GM18868 (cell line): Measurements from ENCODE around the gene ANXA8L1.
"Not testable (repeated sequence)": the region's sequence is repeated elsewhere in the genome, so short reads cannot be mapped to it uniquely, and the experiment has no call there.

Experiments used
- ATAC-seq: cut with Tn5 transposase; IDR thresholded peaks from one replicate; pipeline ENCODE4 v1.9.1; 2021; ENCODE audit warnings: mild to moderate bottlenecking, moderate library complexity; ENCODE audit not compliant: unreplicated experiment

ANXA8L1 gene

DNA sequence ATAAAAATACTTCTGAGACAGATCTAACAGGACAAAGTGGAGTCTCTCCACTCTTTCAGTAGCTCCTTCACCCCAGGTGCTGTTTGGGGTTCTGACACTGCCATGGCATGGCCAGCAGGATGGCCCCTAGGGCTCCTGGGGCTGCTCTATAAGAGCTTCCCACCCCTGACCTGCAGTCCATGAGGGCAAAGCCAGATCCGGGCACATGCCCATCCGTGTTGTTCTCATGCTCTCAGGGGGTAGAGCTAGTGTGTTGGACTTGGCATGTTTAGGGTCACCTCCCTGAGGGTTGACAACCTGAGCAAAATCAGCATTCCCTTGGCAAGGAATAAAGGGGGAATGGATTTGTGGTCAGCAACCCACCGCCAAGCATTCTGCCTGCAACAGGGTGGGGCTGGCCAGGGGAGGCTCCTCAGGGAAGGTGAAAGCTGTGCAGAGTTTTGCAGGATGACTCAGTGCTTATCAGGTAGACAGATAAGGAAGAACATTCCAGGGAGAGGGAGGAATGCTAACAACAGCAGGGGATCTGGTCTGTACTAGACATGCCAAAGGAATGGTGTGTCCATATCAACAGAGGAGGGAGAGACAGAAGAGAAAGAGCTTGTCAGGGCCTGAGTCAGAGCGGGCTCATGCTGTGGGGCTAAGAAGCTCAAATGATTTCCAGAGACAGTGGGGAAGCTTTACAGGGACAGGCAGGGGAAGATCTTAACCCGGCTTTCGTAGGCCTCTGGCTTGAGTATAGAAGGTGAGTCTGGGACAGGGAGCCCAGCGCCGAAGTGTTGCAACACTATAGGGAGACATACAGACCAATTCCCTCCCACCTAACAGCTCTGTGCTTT, 21.1 kb downstream of the ANXA8L1 start:
- ATAC-seq = not testable (repeated sequence)

DNA sequence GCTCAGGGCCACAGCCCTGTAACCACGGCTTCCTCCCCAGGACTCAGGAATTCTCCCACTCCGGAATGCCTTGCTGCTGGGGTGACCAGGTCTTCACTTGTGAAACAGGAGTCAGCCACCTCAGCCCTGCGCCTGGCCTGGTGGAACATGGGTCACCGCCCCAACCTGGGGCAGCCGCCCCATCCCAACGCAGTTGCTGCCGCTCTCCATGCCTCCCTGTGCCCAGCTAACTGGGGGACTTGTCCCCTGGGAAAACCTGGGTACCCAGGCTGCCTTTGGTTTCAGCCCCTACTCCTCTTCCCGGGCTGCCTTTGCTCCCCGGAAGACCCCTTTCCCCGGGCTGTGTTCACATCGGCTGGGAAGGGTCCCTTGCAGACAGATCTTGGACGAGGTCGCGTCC, 22.2 kb downstream of the ANXA8L1 start:
- not testable (repeated sequence) for ATAC-seq

DNA sequence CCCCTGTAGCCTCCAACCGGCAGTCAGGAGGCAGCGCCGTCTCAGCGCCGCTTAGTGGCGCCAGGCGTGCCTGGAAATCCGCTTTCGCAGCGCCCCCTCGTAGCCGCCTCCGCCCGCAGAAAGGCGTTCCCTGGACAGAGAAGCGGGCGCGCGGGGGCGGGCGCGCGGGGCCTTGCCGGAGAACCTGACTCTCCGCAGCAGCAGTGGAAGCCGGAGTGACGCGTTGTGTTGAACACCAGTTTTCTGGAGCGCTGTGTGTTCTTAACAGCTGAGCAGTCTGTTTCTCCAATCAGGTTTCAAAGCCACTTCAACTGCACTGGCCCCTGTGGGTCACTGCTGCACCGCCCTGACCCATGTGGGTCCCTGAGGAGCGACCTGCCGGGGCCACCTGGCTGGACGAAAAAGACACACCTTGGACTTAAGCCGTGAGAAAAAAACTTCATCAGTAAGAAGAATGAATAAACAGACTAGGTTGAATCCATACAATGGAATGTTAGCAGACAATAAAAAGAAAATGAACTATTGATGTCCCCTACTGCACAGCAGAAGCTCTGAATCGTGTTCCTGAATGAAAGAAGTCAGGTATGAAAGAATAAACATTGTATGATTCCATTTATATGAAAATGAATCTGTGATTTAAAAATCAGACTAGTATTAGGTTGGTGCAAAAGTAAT, 22.8 kb downstream of the ANXA8L1 start:
- ATAC-seq = peak; percentile 62

DNA sequence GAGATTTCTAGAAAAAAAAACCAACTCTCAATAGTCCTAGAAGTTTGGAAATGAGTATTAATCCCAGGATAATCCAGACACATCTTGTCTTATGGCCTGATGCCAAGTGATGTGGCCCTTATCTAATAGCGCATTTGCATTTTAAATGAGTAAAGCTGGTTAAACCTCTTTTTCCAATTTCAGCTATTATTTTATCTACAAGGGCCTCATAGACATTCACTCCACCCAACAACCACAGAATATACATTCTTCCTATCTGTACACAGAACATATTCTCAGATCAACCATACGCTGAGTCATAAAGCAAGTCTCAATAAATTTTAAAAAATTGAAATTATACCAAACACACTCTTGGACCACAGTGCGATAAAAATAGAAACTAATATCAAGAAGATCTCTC, 34.0 kb downstream of the ANXA8L1 start:
- not testable (repeated sequence) for ATAC-seq

DNA sequence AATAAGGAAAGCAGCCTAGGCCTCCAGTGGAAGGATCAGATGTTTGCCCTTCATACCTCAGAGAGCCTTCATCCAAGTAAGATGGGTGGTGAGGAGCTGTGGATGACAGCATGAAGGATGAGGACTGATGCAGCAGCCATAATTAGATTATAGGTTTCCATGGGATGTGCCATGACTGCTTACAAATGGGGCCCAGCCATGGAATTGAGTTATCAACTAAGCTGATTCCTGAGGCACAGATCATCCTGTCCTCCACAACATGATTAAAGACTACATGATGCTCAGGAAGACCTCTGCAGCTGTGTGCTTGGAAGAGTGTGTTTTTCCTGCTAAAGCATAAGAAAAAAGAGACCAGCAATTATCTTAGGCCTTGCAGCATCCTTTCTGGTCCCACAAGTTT, 35.5 kb downstream of the ANXA8L1 start:
- ATAC-seq = not testable (repeated sequence)

DNA sequence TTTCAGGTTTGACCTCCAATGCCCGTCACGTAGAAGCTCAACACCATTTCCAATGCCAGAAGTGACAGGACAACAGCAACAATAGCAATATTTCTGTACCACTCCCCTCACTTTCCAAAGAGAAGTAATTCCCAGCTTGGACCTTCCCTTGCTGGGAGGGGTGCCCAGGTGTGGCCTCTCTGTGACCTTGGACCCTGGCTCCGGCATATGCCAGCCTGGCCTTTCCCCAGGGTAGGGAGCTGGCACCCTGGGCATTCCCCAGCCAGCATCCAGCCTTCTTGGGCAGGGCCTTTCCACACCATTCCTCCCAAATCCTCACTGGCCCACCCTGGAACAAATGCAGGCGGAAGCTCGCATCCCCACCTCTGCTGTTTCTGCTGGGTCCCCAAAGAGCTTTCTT, 37.1 kb downstream of the ANXA8L1 start:
- not testable (repeated sequence) for ATAC-seq

DNA sequence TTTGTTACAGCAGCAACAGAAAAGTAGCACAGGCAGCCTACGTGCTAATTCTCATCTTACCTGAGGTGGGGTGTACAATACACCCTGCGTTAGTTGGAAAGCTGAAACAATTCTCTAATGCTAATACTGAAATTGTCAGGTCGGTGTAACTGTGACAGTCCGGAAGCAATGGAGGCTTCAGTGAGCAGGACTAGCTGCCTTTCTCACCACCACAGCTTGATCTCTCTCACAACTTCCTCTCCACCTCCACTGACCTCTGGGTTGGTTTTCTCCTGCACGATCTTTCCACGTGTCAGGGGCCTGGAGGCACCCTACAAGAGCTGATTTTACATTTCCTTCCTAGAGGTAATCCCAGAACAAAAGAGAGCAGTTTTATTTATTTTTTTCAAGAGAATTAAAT, 39.7 kb downstream of the ANXA8L1 start:
- peak; percentile 95 for ATAC-seq

DNA sequence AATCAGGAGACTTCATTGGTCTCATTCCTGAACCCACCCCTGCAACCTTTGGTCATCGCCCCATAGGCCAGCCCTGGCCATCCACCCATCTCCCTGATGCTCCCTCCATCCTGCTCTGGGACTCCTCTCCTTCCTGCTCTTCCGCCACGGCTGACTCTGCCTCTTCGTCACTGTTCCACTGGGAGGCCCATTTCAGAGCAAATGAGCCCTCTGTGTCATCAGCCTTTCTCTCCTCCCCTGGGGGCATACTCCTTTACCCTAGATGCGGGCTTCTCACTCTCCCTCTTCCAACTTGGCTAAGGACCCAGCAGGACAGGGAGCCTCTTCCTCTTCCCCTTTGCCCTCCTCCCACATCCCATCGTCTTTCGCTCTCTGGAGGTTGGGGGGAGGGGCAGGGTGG, 42.7 kb downstream of the ANXA8L1 start:
- not testable (repeated sequence) for ATAC-seq

DNA sequence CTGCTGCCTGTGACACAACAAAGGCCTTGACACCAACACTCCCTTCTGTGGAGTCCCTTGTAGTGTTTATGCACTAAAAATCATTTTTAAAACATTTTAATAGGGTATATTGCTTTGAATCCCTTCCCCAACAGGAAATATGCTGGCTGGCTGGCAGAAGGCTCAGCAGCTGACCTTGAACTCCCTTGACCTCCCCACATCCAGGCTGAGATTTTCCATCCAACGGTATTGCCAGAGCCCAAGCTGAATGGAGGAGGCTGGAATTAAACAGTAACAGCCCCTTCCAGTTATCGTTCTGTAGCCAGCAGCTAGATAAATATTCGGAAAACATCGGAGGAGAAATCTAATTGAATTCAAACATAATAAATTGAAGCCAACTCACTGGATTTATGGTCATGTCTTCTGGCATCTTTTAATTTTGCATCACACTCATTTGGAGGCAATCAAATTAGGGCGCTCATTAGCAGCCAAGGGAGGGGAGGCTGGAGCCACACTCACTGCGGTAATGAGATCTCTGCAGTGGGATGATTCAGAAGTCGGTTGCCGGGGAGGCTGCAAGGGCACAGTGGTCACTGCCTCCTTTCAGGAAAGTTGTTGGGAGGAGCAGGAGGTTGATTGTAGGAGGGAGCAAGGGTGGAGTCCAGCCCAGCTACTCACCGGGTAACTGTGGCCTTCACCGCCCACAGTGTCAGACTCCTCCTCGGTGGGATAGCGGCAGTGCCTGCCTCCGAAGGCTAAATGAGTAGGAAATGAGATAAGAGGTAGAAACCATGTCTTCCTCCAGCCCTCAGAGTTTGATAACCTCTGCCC, 44.2 kb downstream of the ANXA8L1 start:
- ATAC-seq = not testable (repeated sequence)

DNA sequence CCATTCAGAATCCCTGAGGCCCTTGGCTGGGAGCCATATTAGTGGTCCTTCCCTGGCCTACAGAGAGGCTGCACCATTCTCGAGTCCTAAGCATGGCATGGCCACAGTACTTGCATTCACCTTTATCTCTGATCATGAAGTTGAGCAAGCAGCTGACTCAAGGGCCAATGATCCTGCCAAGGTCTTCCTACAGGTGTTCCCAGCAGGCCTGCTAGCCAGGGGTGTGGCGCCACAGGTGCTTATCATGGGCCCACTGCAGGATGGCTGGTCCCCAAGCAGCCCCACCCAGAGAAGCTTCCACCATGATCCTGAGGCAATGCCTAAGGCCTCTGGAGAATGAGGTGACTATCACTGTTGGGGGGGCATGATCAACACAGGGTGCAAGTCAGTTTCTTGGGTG, 48.0 kb downstream of the ANXA8L1 start:
- not testable (repeated sequence) for ATAC-seq

DNA sequence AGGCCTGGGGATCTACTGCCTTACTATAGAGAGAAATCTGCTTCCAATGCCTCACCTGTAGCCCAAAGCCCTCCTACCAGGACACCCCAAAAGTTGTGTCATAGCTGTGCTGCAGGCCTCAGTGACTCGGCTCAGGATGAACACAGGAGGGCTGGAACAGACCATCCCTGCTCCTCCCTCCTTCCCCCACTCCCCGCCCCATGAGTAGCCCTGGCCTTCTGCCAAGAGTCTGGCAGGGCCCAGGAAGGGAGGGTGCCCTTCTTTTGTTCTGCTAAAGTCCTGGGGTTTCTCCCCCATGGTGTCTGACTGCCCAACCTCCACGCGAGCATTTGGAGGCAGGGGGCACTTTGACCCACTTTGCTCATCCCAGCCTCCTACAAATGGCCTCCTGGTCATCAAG, 65.4 kb downstream of the ANXA8L1 start:
- ATAC-seq = not testable (repeated sequence)
